K562 (cell line): Measurements from ENCODE around the gene ZNF775. TPM values are rescaled to one million over a fixed set of nuclear protein-coding genes. Genes with fewer than 3 reads are reported as not detected.
A peak's percentile ranks its signal among the peaks of the same experiment; 100 is the strongest.

Source experiments
- ADNP ChIP-seq: fragments of 200-800 bp; sonication (Bioruptor generic); IDR thresholded peaks from 2 replicates; pipeline ENCODE4 v1.6.1; 2016; ENCODE audit warnings: missing genetic modification characterization, missing compliant biosample characterization
- BCL6 ChIP-seq: fragments of 250-450 bp; sonication (Bioruptor Pico); IDR thresholded peaks from 2 replicates; pipeline ENCODE4 v1.4.0; 2020
- CHD2 ChIP-seq: IDR thresholded peaks from 2 replicates; pipeline ENCODE4 v1.6.1; 2011; ENCODE audit warnings: low read depth, low read length
- FOXK2 ChIP-seq, 2 experiments: fragments of 450-650 bp; IDR thresholded peaks in 1 of 2; conservative IDR thresholded peaks in 1 of 2; 2 replicates each; pipeline ENCODE4 v1.6.1; 2016; ENCODE audit warnings: low read depth in 2 of 2, mild to moderate bottlenecking in 1 of 2
- HMG20B ChIP-seq: fragments of 250-450 bp; sonication (Bioruptor Pico); IDR thresholded peaks from 2 replicates; pipeline ENCODE4 v1.5.0; 2021; ENCODE audit warnings: mild to moderate bottlenecking
- KLF10 ChIP-seq: fragments of 250-450 bp; sonication (Bioruptor Pico); IDR thresholded peaks from 2 replicates; pipeline ENCODE4 v1.6.1; 2021; ENCODE audit warnings: matching md5 sums
- MAFF ChIP-seq: IDR thresholded peaks from 2 replicates; pipeline ENCODE4 v1.6.1; 2012; ENCODE audit warnings: low read length, improper control_type of control experiment
- MGA ChIP-seq: fragments of 450-650 bp; IDR thresholded peaks from 2 replicates; pipeline ENCODE4 v1.6.1; 2016; ENCODE audit warnings: mild to moderate bottlenecking, moderate library complexity
- SIN3A ChIP-seq, 2 experiments: fragments of 150-350 bp in 1 of 2; IDR thresholded peaks; 2 replicates each; pipeline ENCODE4 v1.6.1; 2011 to 2016; ENCODE audit warnings: borderline replicate concordance in 2 of 2, low read depth in 2 of 2, low read length in 2 of 2, mild to moderate bottlenecking in 2 of 2, moderate library complexity in 2 of 2; ENCODE audit not compliant: control insufficient read depth in 1 of 2
- TBP ChIP-seq: optimal IDR thresholded peaks from 2 replicates; pipeline ENCODE3; 2011; ENCODE audit warnings: low read depth, low read length, improper control_type of control experiment
- ZBTB9 ChIP-seq: fragments of 450-650 bp; formaldehyde crosslinking; IDR thresholded peaks from 2 replicates; pipeline ENCODE4 v1.4.0; 2020; ENCODE audit warnings: mild to moderate bottlenecking, moderate library complexity
- ZNF12 ChIP-seq: sonication (generic); formaldehyde crosslinking; IDR thresholded peaks from 2 replicates; pipeline ENCODE4 v1.4.0; 2020; ENCODE audit warnings: mild to moderate bottlenecking, missing genetic modification reagents
- polyA plus RNA-seq, 8 experiments: library from polyadenylated mRNA; depleted of rRNA in 4 of 8; stranded (reverse) in 5 of 8; unstranded in 3 of 8; fragments of >200 nt; fragmentation: Nextera tagmentation in 2 of 8; fragmentation: Illumina TruSeq in 1 of 8; extraction: Ambion mirVana in 2 of 8; extraction: Trizol in 1 of 8; gene quantifications; 2 replicates each; pipeline versions ENCODE4 v1.2.1 to v1.2.3, GENCODE V29; 2011 to 2014; ENCODE audit warnings: inconsistent platforms in 1 of 8, missing spikeins in 1 of 8
- total RNA-seq, 7 experiments: library from RNA; depleted of rRNA in 6 of 7; stranded (reverse); fragments of >200 nt in 6 of 7; fragmentation: Illumina TruSeq in 2 of 7; extraction: Trizol in 2 of 7; gene quantifications; 2 replicates each; pipeline versions ENCODE4 v1.2.1 to v1.2.3, GENCODE V29; 2011 to 2021; ENCODE audit warnings: low replicate concordance in 1 of 7

The ZNF775 gene
- total and polyA plus RNA-seq, 9 of the 15 experiments (the other 6 are each of a cell fraction or from before 2014, with no cell fraction given), result 0.04 to 18.7 (median 4.9) TPM

- TF ChIP-seq SIN3A (IDR thresholded peaks at IDR 0.05; ENCODE audit: borderline replicate concordance in 2 of 2, control insufficient read depth in 1 of 2, low read depth in 2 of 2, low read length in 2 of 2) (0 out of 4 replicates have a peak, but pooled peaks of 1 of the 2 experiments have one; percentile 8), ZNF12 (CRISPR knock-in tag) (no peak), HMG20B (CRISPR knock-in tag) (no peak), FOXK2 (conservative IDR thresholded peaks at IDR 0.05 in 1 of 2, IDR thresholded peaks at IDR 0.05 in 1 of 2; ENCODE audit: low read depth in 2 of 2) (0 out of 4 replicates have a peak, but pooled peaks have one; percentile 11 to 18), CHD2 (no peak), BCL6 (CRISPR knock-in tag) (0 out of 2 replicates have a peak, but pooled peaks have one; percentile 12), ADNP (peak; percentile 48; the same call in 1 of the 2 replicates), TBP (peak; percentile 19), MGA (peak; percentile 90), ZBTB9 (CRISPR knock-in tag) (0 out of 2 replicates have a peak, but pooled peaks have one; percentile 10), MAFF (no peak), KLF10 (CRISPR knock-in tag) (no peak)
Observed at GRCh38 chr7:150406567-150407421, 27.7 kb downstream of the ZNF775 start (continued).
